Fibroblast of mammary gland (primary cell): ENCODE measurements around the gene ADAMTS7.
"Not testable (repeated sequence)": the region's sequence is repeated elsewhere in the genome, so short reads cannot be mapped to it uniquely, and the experiment has no call there.

Experiments
- DNase-seq: peaks from one replicate; pipeline ENCODE4 v3.0.0-alpha.2; 2010; ENCODE audit warnings: low read depth
- H3K4me3 ChIP-seq: 2 replicates; pipeline ENCODE4 v1.5.1; 2011; ENCODE audit warnings: low read depth, mild to moderate bottlenecking, low read length, moderate library complexity; ENCODE audit not compliant: control insufficient read depth
- CTCF ChIP-seq: conservative IDR thresholded peaks from 2 replicates; pipeline ENCODE4 v1.5.1; 2011; ENCODE audit warnings: low read depth, low read length, inconsistent platforms; ENCODE audit not compliant: control insufficient read depth, insufficient read depth

Gene ADAMTS7

GRCh38 chr15:78739206-78739605 lies 72.1 kb downstream of the ADAMTS7 start:
- TF ChIP-seq CTCF = no peak
- DNase-seq = no peak
- no peak overlapping the region for H3K4me3 ChIP-seq

DNA sequence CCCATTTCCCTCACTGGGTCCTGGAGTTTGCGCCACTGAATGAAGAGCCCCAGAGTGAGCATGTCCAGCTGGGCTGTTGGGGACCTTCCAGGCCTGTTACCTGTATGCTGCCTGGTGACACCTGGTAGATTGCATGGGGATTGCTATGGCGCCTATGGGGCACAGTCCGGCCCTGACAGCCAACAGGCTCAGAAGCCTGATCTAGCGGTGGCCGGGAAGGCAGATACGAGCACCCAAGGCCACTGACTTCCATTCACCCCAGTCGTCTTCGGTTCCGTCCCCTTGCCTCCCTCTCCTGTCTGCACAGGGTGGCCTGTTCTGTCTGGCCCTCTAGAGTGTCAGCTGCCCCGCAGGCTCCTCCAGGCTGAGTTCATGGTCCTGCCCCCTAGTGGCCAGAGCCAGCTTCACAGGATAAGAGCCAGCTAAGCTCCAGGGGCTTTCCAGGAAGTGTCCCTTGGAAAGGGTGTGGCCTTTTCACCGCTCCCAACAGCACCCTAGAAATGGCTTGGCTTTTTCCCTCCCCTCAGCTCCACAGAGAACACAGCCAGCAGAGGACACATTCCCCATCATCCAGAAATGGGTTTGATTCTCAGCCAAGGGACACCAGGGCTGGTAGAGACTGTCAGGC lies 73.2 kb downstream of the ADAMTS7 start:
- peak; percentile 45 for DNase-seq
- H3K4me3 ChIP-seq = not testable (repeated sequence)
- peak; percentile 64 for TF ChIP-seq CTCF

DNA sequence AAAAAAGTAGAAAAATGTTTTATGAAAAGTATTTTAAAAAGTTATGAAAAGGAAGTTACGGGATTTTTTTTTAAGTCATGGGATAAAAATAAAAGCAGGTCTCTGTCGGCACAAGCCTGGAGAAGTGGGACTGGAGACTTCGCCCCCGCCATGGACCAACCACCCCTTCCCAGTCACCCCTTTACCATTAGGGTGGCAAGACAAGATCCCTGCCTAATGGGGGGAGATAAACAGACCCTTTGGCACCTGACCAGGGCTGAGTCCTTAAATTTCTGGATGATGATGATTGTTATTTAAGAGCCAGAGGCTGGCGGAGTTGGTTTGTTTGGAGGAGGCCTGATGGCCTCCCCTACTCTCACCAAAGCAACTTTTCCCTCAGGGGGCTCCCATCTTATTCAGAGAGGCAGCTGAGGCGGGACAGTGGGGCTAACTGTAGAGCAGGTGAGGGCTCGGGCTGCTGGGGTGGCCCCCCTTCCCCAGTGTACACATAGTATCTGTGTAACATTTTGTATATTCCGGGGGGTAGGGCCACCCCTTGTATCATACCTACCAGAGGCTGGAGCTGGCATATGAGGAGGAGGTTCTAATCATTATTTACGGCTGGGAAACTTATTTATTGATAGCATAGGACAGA lies 74.0 kb downstream of the ADAMTS7 start:
- no peak for DNase-seq
- no peak overlapping the region for H3K4me3 ChIP-seq
- no peak for TF ChIP-seq CTCF

DNA sequence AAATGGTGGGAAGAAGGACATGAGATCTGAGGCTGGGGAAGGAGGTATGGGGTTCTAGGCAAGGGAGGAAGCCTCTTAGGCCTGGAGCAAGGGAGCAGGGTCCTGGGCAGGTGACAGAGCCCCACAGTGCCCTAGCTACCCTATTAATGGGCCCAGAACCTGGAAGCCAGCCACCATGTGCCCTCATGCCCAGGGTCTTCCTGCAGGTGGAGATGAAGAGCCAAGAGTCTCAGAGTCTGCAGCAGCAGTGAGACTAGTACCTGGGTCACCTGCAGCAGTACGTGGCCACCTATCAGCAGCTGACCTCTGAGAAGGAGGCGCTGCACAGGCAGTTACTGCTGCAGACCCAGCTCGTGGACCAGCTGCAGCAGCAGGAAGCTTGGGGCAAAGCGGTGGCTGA lies 75.0 kb downstream of the ADAMTS7 start:
- not testable (repeated sequence) for DNase-seq, H3K4me3 ChIP-seq

GRCh38 chr15:78734451-78735064 lies 76.7 kb downstream of the ADAMTS7 start:
- no peak for DNase-seq
- H3K4me3 ChIP-seq = no peak overlapping the region
- TF ChIP-seq CTCF = no peak

DNA sequence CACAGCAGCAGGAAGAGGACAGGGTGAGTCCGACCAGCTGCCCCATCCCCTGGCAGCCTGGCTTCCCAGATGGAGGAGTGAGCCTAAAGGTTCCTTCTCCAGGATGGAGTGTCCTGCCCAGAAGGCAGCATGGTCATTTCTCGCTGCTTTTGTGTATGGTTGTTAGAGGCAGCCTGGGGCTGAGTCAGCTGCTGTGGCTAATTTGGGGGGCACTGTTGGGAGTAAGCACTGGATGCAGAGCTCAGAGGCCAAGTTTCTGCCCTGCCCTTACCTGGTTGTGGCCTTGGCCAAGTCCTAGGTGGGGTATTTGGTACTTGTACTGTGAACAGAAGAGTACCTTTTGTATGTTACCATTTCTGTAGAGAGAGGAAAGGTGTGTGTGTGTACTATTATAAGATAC lies 78.6 kb downstream of the ADAMTS7 start:
- no peak overlapping the region for H3K4me3 ChIP-seq
- no peak for TF ChIP-seq CTCF
- no peak for DNase-seq

- DNase-seq = no peak
- no peak overlapping the region for H3K4me3 ChIP-seq
- no peak for TF ChIP-seq CTCF
Measured at GRCh38 chr15:78730955-78731354, 80.3 kb downstream of the ADAMTS7 start.

- DNase-seq, H3K4me3 ChIP-seq: not testable (repeated sequence)
Measured at GRCh38 chr15:78728427-78728826, 82.8 kb downstream of the ADAMTS7 start.
